Measurements from ENCODE around the gene FOXS1.
A peak's percentile ranks its signal among the peaks of the same experiment; 100 is the strongest.

FOXS1 gene

GRCh38 chr20:31872406-31872805 is 27.0 kb upstream of the FOXS1 start:
- no peak overlapping the region for H3K4me3 ChIP-seq (ENCODE audit: low read length)
- no peak for TF ChIP-seq CTCF (conservative IDR thresholded peaks at IDR 0.05; ENCODE audit: low read length)
- no peak for DNase-seq (ENCODE audit: low read depth)

GRCh38 chr20:31871618-31871954 is 26.2 kb upstream of the FOXS1 start:
- DNase-seq (ENCODE audit: low read depth), result no peak
- no peak for TF ChIP-seq CTCF (conservative IDR thresholded peaks at IDR 0.05; ENCODE audit: low read length)
- H3K4me3 ChIP-seq (ENCODE audit: low read length), result no peak overlapping the region

DNA sequence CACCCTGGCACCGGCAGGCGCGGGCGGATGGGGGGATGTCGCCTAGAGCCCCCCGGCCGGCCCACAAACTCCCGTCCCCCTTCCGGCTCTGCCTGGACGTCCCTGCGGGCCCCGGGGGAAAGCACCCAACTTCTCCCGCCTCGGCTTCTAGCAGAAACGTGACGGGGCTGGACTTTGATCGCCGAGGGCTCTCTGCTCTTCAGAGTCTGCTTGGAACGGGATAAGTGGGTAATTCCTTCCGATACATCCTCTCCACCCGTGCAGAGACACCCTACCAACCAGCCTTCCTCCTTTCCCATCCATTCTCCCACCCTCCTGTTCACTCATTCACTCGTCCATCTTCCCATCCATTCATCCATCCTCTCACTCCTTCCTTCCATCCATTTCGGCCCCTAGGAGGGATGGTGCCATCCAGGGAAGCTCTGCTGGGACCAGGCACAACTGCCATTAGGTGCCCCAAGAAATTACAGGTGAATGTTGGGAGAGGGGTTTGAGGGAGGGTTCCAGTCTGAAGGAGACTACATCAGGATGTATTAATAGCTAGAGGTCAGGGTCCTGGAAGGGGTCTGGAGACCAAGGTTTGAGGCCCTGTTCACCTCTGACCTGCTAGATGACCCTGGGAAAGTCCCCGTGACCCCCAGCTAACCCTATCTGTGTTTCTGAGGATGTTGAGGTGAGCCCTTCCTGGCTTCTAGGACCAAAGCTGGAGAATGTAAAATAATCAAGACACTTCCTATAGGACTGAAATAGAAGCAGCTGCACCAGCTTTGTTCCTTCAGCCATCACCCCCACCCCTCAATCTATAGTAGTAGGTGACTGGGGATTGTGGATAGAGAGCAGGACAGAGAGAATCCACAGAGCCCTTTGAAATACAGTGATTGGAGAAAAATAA is 25.6 kb upstream of the FOXS1 start:
- TF ChIP-seq CTCF (conservative IDR thresholded peaks at IDR 0.05; ENCODE audit: low read length), result no peak
- no peak overlapping the region for H3K4me3 ChIP-seq (ENCODE audit: low read length)
- DNase-seq (ENCODE audit: low read depth), result no peak

- DNase-seq (ENCODE audit: low read depth), result no peak
- peak within 1 kb of the TSS; percentile 50 for H3K4me3 ChIP-seq (ENCODE audit: low read length)
- no peak for TF ChIP-seq CTCF (conservative IDR thresholded peaks at IDR 0.05; ENCODE audit: low read length)
These were observed 24.7 kb upstream of the FOXS1 start, which contains the start of the genes DUSP15 and TTLL9 for GRCh38 chr20:31869942-31870725. Gene DUSP15, minus strand, starts transcription at chr20:31870527. Its CDS starts 190 bp downstream, at chr20:31870337. Gene TTLL9, plus strand, starts transcription at chr20:31870634. Its CDS starts 493 bp downstream, at chr20:31871127.

- no peak for DNase-seq (ENCODE audit: low read depth)
- no peak overlapping the region for H3K4me3 ChIP-seq (ENCODE audit: low read length)
- no peak for TF ChIP-seq CTCF (conservative IDR thresholded peaks at IDR 0.05; ENCODE audit: low read length)
These were observed 24.2 kb upstream of the FOXS1 start for GRCh38 chr20:31869673-31869941.

- no peak for DNase-seq (ENCODE audit: low read depth)
- no peak for TF ChIP-seq CTCF (conservative IDR thresholded peaks at IDR 0.05; ENCODE audit: low read length)
- no peak overlapping the region for H3K4me3 ChIP-seq (ENCODE audit: low read length)
These were observed 23.7 kb upstream of the FOXS1 start for GRCh38 chr20:31868853-31869672.
